Tibial artery (tissue), 4 donors: ENCODE measurements around the gene TRPM1.

Experiments used
- DNase-seq, 2 donors: peaks; one replicate each; pipeline ENCODE4 v3.0.0-alpha.2; 2019
- H3K27ac ChIP-seq, 2 donors: fragments of 200-600 bp; sonication (generic) in 1 of 2; 1 replicate in 1 of 2; 2 replicates in 1 of 2; pipeline ENCODE4 v1.5.1; 2018 to 2019; ENCODE audit warnings: mild to moderate bottlenecking in 1 of 2
- H3K27me3 ChIP-seq, 2 donors: fragments of 200-600 bp; sonication (generic) in 1 of 2; one replicate each; pipeline versions ENCODE4 v1.5.1 to v1.6.0; 2016 to 2019
- H3K36me3 ChIP-seq, 3 donors: fragments of 200-600 bp; sonication (generic) in 2 of 3; one replicate each; pipeline ENCODE4 v1.5.1; 2016 to 2019; ENCODE audit warnings: mild to moderate bottlenecking in 2 of 3
- H3K4me1 ChIP-seq, 4 donors: fragments of 200-600 bp; sonication (generic) in 2 of 4; 1 replicate in 3 of 4; 2 replicates in 1 of 4; pipeline ENCODE4 v1.5.1; 2016 to 2019
- H3K4me3 ChIP-seq, 2 donors: fragments of 200-600 bp; sonication (generic) in 1 of 2; 1 replicate in 1 of 2; 2 replicates in 1 of 2; pipeline ENCODE4 v1.5.1; 2018 to 2019; ENCODE audit warnings: mild to moderate bottlenecking in 2 of 2
- H3K9me3 ChIP-seq, 3 donors: fragments of 200-600 bp; sonication (generic) in 1 of 3; one replicate each; pipeline ENCODE4 v1.5.1; 2016 to 2019
- intact Hi-C: fragments of 100-400 bp; cut with DNase I; formaldehyde crosslinking; loops from one replicate; pipeline ENCODE4 v1.15.0; 2023; ENCODE audit warnings: low total_unique reads
- TF ChIP-seq, protein P1 (sequence below), 2 experiments: fragments of 200-600 bp in 1 of 2; fragments of 450-650 bp in 1 of 2; IDR thresholded peaks; one replicate each; pipeline ENCODE4 v1.5.1; 2017 to 2019; ENCODE audit warnings: antibody characterized with exemption in 2 of 2, mild to moderate bottlenecking in 1 of 2, moderate library complexity in 1 of 2

Gene TRPM1

GRCh38 chr15:31058236-31058962 is 43.1 kb downstream of the TRPM1 start:
- TF ChIP-seq, protein P1, sequence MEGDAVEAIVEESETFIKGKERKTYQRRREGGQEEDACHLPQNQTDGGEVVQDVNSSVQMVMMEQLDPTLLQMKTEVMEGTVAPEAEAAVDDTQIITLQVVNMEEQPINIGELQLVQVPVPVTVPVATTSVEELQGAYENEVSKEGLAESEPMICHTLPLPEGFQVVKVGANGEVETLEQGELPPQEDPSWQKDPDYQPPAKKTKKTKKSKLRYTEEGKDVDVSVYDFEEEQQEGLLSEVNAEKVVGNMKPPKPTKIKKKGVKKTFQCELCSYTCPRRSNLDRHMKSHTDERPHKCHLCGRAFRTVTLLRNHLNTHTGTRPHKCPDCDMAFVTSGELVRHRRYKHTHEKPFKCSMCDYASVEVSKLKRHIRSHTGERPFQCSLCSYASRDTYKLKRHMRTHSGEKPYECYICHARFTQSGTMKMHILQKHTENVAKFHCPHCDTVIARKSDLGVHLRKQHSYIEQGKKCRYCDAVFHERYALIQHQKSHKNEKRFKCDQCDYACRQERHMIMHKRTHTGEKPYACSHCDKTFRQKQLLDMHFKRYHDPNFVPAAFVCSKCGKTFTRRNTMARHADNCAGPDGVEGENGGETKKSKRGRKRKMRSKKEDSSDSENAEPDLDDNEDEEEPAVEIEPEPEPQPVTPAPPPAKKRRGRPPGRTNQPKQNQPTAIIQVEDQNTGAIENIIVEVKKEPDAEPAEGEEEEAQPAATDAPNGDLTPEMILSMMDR (IDR thresholded peaks at IDR 0.05), result no peak
- Histone ChIP-seq H3K9me3 (no peaks in the 10 kb centered on the region), H3K4me1 (peaks cover 0 to 4% (median 0%) of the 10 kb centered on the region in 4 donors), H3K27ac (no peak overlapping the region), H3K27me3 (peaks cover 0 to 2% of the 10 kb centered on the region in 2 donors), H3K36me3 (no peaks in the 10 kb centered on the region), H3K4me3 (no peak overlapping the region)
- intact Hi-C loops, result loop anchor here (5.0 kb wide), 1 partner anchor 44 kb away; the partner anchor contains the start of gene TRPM1
- DNase-seq, result no peak

DNA sequence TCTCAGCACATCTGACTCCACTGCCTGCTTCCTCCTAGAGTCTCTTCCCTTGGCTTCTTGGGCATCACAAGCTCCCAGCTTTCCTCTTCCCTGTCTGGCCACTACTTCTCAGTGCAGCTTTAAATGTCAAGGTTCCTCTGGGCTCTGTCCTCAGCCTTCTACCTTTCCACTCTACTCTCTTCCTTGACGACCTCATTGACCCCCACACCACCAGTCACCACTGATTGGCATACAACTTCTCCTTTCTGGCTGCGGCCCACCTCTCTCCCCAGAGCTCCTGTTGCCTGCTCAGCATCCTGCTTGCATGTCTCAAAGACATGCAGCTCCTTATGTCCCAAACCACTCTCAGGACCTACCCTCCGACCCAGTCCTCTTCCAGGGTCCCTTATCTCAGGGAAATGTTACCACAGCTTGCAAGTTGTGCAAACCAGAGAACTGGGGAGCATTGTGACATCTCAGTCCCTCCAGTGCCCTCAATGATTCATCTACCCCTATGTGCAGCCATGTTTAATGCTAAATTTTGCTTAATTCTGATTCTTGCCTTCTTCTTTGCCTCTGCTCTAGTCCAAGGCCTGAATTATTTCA is 49.9 kb downstream of the TRPM1 start:
- TF ChIP-seq, protein P1 (IDR thresholded peaks at IDR 0.05), result no peak
- Histone ChIP-seq H3K27ac (no peak overlapping the region), H3K4me3 (no peak overlapping the region), H3K4me1 (no peaks in the 10 kb centered on the region), H3K36me3 (no peaks in the 10 kb centered on the region), H3K27me3 (no peaks in the 10 kb centered on the region), H3K9me3 (no peaks in the 10 kb centered on the region)
- no peak for DNase-seq
- intact Hi-C loops, result no loop called here

- H3K4me3 ChIP-seq, result no peak overlapping the region
- H3K4me1 ChIP-seq, result no peaks in the 10 kb centered on the region
- DNase-seq, result no peak
- TF ChIP-seq, protein P1 (IDR thresholded peaks at IDR 0.05), result no peak
- H3K36me3 ChIP-seq, result no peaks in the 10 kb centered on the region
- intact Hi-C loops, result no loop called here
- H3K9me3 ChIP-seq, result no peaks in the 10 kb centered on the region
- H3K27me3 ChIP-seq, result no peaks in the 10 kb centered on the region
- H3K27ac ChIP-seq, result no peak overlapping the region
Measured at GRCh38 chr15:31050953-31051352, 50.6 kb downstream of the TRPM1 start.

GRCh38 chr15:31049682-31050615 is 51.6 kb downstream of the TRPM1 start:
- no peak overlapping the region for H3K27ac ChIP-seq
- TF ChIP-seq, protein P1 (IDR thresholded peaks at IDR 0.05), result no peak
- no peak overlapping the region for H3K4me3 ChIP-seq
- H3K9me3 ChIP-seq, result no peaks in the 10 kb centered on the region
- DNase-seq, result no peak
- H3K4me1 ChIP-seq, result no peaks in the 10 kb centered on the region
- H3K36me3 ChIP-seq, result no peaks in the 10 kb centered on the region
- no peaks in the 10 kb centered on the region for H3K27me3 ChIP-seq
- intact Hi-C loops, result no loop called here

DNA sequence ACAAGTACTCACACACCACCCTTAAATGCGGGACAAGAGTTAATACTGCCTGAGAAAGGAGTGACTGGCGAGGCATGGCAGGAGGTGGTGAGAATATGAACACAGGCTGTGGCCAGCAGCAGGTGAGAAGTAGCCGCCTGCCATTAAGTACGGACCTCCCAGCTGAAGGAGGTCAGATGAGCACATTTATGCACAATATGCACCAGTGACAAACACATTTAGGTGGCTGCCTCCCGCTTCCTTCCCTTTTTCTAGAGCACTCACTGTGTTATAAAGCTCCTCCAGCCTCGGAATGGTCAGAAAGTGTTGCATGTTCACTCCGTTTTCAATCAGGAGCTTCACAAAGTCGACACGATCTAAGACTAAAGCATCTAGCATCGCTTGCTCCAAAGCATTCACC is 52.4 kb downstream of the TRPM1 start:
- Histone ChIP-seq H3K9me3 (no peaks in the 10 kb centered on the region), H3K4me1 (no peaks in the 10 kb centered on the region), H3K36me3 (no peaks in the 10 kb centered on the region), H3K27me3 (no peaks in the 10 kb centered on the region), H3K4me3 (no peak overlapping the region), H3K27ac (no peak overlapping the region)
- intact Hi-C loops, result no loop called here
- TF ChIP-seq, protein P1 (IDR thresholded peaks at IDR 0.05), result no peak
- no peak for DNase-seq
